PC-9 (cell line): ENCODE measurements around the gene MCU. TPM values are rescaled to one million over a fixed set of nuclear protein-coding genes. Genes with fewer than 3 reads are reported as not detected.
"Not testable (repeated sequence)": the region's sequence is repeated elsewhere in the genome, so short reads cannot be mapped to it uniquely, and the experiment has no call there.

ENCODE experiments used
- BruUV-seq: library from RNA; stranded (reverse); fragments of 400-500 nt; replicated peaks from 2 replicates; lab custom pipeline; 2021; lab: Mats Ljungman, UMichigan
- CTCF ChIA-PET: fragments of 300-600 bp; sonication (Branson Sonifier 250); formaldehyde crosslinking; loops from one replicate; lab custom pipeline; 2022; ENCODE audit warnings: antibody characterized with exemption; lab: Charles Lee
- POLR2A ChIA-PET: fragments of 300-600 bp; sonication (Branson Sonifier 250); formaldehyde crosslinking; loops from one replicate; lab custom pipeline; 2022; ENCODE audit warnings: antibody characterized with exemption; ENCODE audit not compliant: unreplicated experiment; lab: Charles Lee
- DNase-seq, 2 experiments: peaks; one replicate each; pipeline versions ENCODE4 v3.0.0 to v3.0.0-alpha.2; 2015 to 2022; ENCODE audit warnings: mixed read lengths in 1 of 2
- H2AFZ ChIP-seq: fragments of 200-600 bp; sonication (generic); 2 replicates; pipeline ENCODE4 v1.8.1; 2017; ENCODE audit warnings: antibody characterized with exemption
- H3F3A ChIP-seq: fragments of 200-600 bp; sonication (generic); 2 replicates; pipeline ENCODE4 v1.8.1; 2017; ENCODE audit warnings: antibody characterized with exemption, mild to moderate bottlenecking, low read depth; ENCODE audit not compliant: insufficient read depth
- H3K27ac ChIP-seq: fragments of 200-600 bp; sonication (generic); 2 replicates; pipeline ENCODE4 v1.6.1; 2016; ENCODE audit warnings: mixed run types
- H3K27me3 ChIP-seq: fragments of 200-600 bp; sonication (generic); 2 replicates; pipeline ENCODE4 v1.6.1; 2016; ENCODE audit warnings: low read depth, mixed run types; ENCODE audit not compliant: insufficient read depth
- H3K36me3 ChIP-seq: fragments of 200-600 bp; sonication (generic); 2 replicates; pipeline ENCODE4 v1.6.1; 2016; ENCODE audit warnings: low read depth, mixed run types
- H3K4me1 ChIP-seq: fragments of 200-600 bp; sonication (generic); replicated peaks from 2 replicates; pipeline ENCODE4 v1.6.1; 2016; ENCODE audit warnings: mixed run types; ENCODE audit not compliant: insufficient read depth
- H3K4me2 ChIP-seq: fragments of 200-600 bp; sonication (generic); 2 replicates; pipeline ENCODE4 v1.6.1; 2017; ENCODE audit warnings: mixed run types
- H3K4me3 ChIP-seq: fragments of 200-600 bp; sonication (generic); 2 replicates; pipeline ENCODE4 v1.6.1; 2016; ENCODE audit warnings: mixed run types
- H3K79me2 ChIP-seq: fragments of 200-600 bp; sonication (generic); 2 replicates; pipeline ENCODE4 v1.6.1; 2017; ENCODE audit warnings: low read depth, mixed run types
- H3K9me2 ChIP-seq: fragments of 200-600 bp; sonication (generic); 2 replicates; pipeline ENCODE4 v1.8.1; 2017; ENCODE audit warnings: mild to moderate bottlenecking; ENCODE audit not compliant: insufficient read depth
- H3K9me3 ChIP-seq: fragments of 200-600 bp; sonication (generic); 2 replicates; pipeline ENCODE4 v1.8.1; 2016; ENCODE audit warnings: low read depth; ENCODE audit not compliant: insufficient read depth
- H4K20me1 ChIP-seq: fragments of 200-600 bp; sonication (generic); 2 replicates; pipeline ENCODE4 v1.8.1; 2017; ENCODE audit not compliant: insufficient read depth
- CTCF ChIP-seq: fragments of 200-600 bp; sonication (generic); conservative IDR thresholded peaks from 2 replicates; pipeline ENCODE4 v1.6.1; 2017; ENCODE audit warnings: mixed run types, antibody characterized with exemption, mild to moderate bottlenecking, moderate library complexity
- EZH2 ChIP-seq: fragments of 200-600 bp; sonication (generic); IDR thresholded peaks from 2 replicates; pipeline ENCODE4 v1.8.0; 2017; ENCODE audit warnings: antibody characterized with exemption, low read depth
- intact Hi-C: fragments of 100-400 bp; cut with micrococcal nuclease; formaldehyde crosslinking; loops from one replicate; pipeline ENCODE4 v1.10.0; 2022; ENCODE audit not compliant: unreplicated experiment
- total RNA-seq: library from RNA; stranded (reverse); gene quantifications from 2 replicates; pipeline ENCODE4 v1.2.3, GENCODE V29; 2021

MCU gene
- total RNA-seq, 1 experiment from 2014 or later: 59.5 TPM

GRCh38 chr10:72757732-72758131 is 65.8 kb downstream of the MCU start:
- peaks cover 7% of the 10 kb centered on the region; the same call in 1 of the 2 replicates for H3K4me1 ChIP-seq
- 0 out of 2 replicates have a peak, but pooled peaks cover 4% of the 10 kb centered on the region for H3F3A ChIP-seq
- H3K4me3 ChIP-seq: no peak overlapping the region
- no TSS peak for BruUV-seq
- H3K27me3 ChIP-seq: no peaks in the 10 kb centered on the region
- intact Hi-C loops: no loop called here
- peaks cover 14% of the 10 kb centered on the region; the same call in 1 of the 2 replicates for H3K79me2 ChIP-seq
- no peaks in the 10 kb centered on the region for H4K20me1 ChIP-seq
- no peak overlapping the region for H3K27ac ChIP-seq
- H3K9me2 ChIP-seq: no peaks in the 10 kb centered on the region
- TF ChIP-seq CTCF: no peak
- TF ChIP-seq EZH2: no peak
- no peak for DNase-seq
- CTCF ChIA-PET: no interaction called here
- H3K36me3 ChIP-seq: no peaks in the 10 kb centered on the region
- no peaks in the 10 kb centered on the region for H3K9me3 ChIP-seq
- H2AFZ ChIP-seq: no peak overlapping the region
- H3K4me2 ChIP-seq: no peak overlapping the region
- POLR2A ChIA-PET: interaction anchor here (0.6 kb wide), 1 partner anchor 308 kb away, joined by 4 read pairs; no protein-coding TSS in a partner anchor

GRCh38 chr10:72758930-72759329 is 67.0 kb downstream of the MCU start:
- H3K27me3 ChIP-seq, H3K36me3 ChIP-seq, H4K20me1 ChIP-seq, H3K4me2 ChIP-seq, BruUV-seq, H3K27ac ChIP-seq, H2AFZ ChIP-seq, POLR2A ChIA-PET, H3K9me2 ChIP-seq, DNase-seq, H3K9me3 ChIP-seq, CTCF ChIA-PET, intact Hi-C loops, H3K4me3 ChIP-seq: not testable (repeated sequence)
- Histone ChIP-seq H3K79me2 (0 out of 2 replicates have a peak, but pooled peaks cover 14% of the 10 kb centered on the region), H3F3A (peaks cover 11% of the 10 kb centered on the region), H3K4me1 (peaks cover 11% of the 10 kb centered on the region)

- CTCF ChIA-PET: no interaction called here
- BruUV-seq: no TSS peak
Observed at GRCh38 chr10:72759584-72759983, 67.6 kb downstream of the MCU start.

More at GRCh38 chr10:72759584-72759983, 67.6 kb downstream of the MCU start:
- intact Hi-C loops: no loop called here
- Histone ChIP-seq H3F3A (peaks cover 15% of the 10 kb centered on the region), H4K20me1 (no peaks in the 10 kb centered on the region), H3K9me2 (no peaks in the 10 kb centered on the region), H2AFZ (no peak overlapping the region), H3K9me3 (no peaks in the 10 kb centered on the region), H3K36me3 (no peaks in the 10 kb centered on the region), H3K4me2 (no peak overlapping the region), H3K27ac (no peak overlapping the region), H3K79me2 (0 out of 2 replicates have a peak, but pooled peaks cover 14% of the 10 kb centered on the region), H3K4me1 (peaks cover 15% of the 10 kb centered on the region), H3K27me3 (no peaks in the 10 kb centered on the region), H3K4me3 (no peak overlapping the region)
- TF ChIP-seq EZH2 (no peak), CTCF (no peak)
- no peak for DNase-seq
- POLR2A ChIA-PET: no interaction called here
